ENCODE measurements around the gene TMSB4X. TPM values are rescaled to one million over a fixed set of nuclear protein-coding genes. Genes with fewer than 3 reads are reported as not detected.

TMSB4X gene
- 2,237 to 2,800 TPM (median 2,500 TPM) in 3 replicates for polyA plus RNA-seq
- polyA plus RNA-seq (2011; ENCODE audit: low read depth) = 4,864 TPM
- polyA plus RNA-seq (2011; cell fraction: cytosol; rRNA removed) = 1,912 and 3,162 TPM in 2 replicates
- 520 and 614 TPM in 2 replicates for polyA plus RNA-seq (2011; cell fraction: nucleus; rRNA removed)
- polyA plus RNA-seq (2012; ENCODE audit: low replicate concordance) = 3,005 and 4,221 TPM in 2 replicates
- polyA minus RNA-seq = 245 to 1,139 TPM (median 824 TPM) in 3 replicates
- 853 TPM for polyA minus RNA-seq (2011; cell fraction: cytosol; rRNA and poly(A)+ RNA removed)
- 210 and 359 TPM in 2 replicates for polyA minus RNA-seq (2011; cell fraction: nucleus; rRNA and poly(A)+ RNA removed)

DNA sequence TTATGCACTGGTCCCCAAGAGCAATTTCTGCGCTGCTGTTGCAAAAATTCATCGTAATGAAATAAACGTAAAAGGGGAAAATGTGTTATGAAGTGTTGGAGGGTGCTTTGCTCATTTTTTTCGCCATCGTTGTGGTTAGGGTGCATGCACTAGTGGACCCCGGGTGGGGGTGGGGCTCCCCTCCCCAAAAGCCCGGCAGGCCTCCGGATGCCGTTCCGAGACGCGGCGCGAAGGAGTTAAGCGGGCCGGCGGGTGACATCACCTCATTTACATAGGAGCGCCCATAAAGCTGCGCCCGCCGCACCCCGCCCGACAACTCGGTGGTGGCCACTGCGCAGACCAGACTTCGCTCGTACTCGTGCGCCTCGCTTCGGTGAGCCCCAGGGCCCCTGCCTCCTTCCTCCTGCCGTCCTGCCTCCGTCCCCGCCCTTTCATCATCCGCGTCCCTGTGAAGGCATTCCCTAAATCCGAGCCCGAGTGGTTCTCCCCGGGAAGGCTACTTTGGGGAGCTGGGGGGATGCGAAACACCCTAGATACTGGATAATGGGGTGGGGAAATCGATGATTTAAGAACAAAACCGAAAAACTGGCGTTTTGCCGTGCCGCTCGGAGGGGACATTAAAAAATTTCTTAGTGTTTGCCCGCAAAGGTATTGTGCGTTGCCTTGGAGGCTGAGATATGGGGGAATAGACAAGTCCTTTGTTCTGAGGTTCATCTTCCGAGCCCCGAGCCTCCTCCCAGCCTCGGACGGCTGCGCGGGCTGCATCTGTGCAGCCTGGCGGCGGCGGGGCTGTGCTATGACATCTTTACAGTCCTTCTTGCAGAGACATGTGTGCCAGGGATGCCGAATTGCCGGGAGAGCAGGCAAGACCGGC, at the start of gene TMSB4X:
TMSB4X (plus strand) TSS at position 315 of the 874 bp plus-strand sequence.
- Histone ChIP-seq H3K27ac (ENCODE audit: control insufficient read depth, insufficient read depth, low read length) (peak within 1 kb of the TSS; percentile 91), H3K27me3 (ENCODE audit: control insufficient read depth, extremely low read depth, insufficient read depth, low read length) (no peaks in the 10 kb centered on the region), H3K4me3 (ENCODE audit: control insufficient read depth in 2 of 3, extremely low read depth in 1 of 3, insufficient read depth in 2 of 3, low read depth in 1 of 3, low read length in 3 of 3) (peak within 1 kb of the TSS; percentile 82 to 88 (median 84)), H3K9me1 (ENCODE audit: control insufficient read depth, extremely low read depth, insufficient read depth, low read length) (no peaks in the 10 kb centered on the region), H3K4me1 (ENCODE audit: control insufficient read depth, extremely low read depth, insufficient read depth, low read length) (peaks cover 10% of the 10 kb centered on the region), H3K79me2 (ENCODE audit: control insufficient read depth, insufficient read depth, low read length) (peaks cover 12% of the 10 kb centered on the region), H4K20me1 (ENCODE audit: control insufficient read depth, extremely low read depth, insufficient read depth, low read length) (no peaks in the 10 kb centered on the region), H3K9me3 (ENCODE audit: control insufficient read depth, low read depth, low read length) (peaks cover 2% of the 10 kb centered on the region), H3K36me3 (ENCODE audit: control insufficient read depth in 2 of 2, extremely low read depth in 1 of 2, insufficient read depth in 2 of 2, low read length in 2 of 2) (no peaks in the 10 kb centered on the region), H2AFZ (ENCODE audit: control insufficient read depth, low read length) (peak within 1 kb of the TSS; percentile 33), H3K9ac (ENCODE audit: control insufficient read depth, extremely low read depth, insufficient read depth, low read length) (peak within 1 kb of the TSS; percentile 94), H3K4me2 (ENCODE audit: control insufficient read depth, extremely low read depth, insufficient read depth, low read depth, low read length) (peak within 1 kb of the TSS; percentile 78)
- DNase-seq (ENCODE audit: low read depth, low spot score) (no peak), FAIRE-seq (no peak)
- dilution Hi-C loops (cut with MboI; ENCODE audit: extremely low pct_ligation_motif_present, low sequenced_read_pairs) = no loop called here
- no peak for TF ChIP-seq EZH2 (IDR thresholded peaks at IDR 0.05; ENCODE audit: low read length)
- TF ChIP-seq, protein P1, sequence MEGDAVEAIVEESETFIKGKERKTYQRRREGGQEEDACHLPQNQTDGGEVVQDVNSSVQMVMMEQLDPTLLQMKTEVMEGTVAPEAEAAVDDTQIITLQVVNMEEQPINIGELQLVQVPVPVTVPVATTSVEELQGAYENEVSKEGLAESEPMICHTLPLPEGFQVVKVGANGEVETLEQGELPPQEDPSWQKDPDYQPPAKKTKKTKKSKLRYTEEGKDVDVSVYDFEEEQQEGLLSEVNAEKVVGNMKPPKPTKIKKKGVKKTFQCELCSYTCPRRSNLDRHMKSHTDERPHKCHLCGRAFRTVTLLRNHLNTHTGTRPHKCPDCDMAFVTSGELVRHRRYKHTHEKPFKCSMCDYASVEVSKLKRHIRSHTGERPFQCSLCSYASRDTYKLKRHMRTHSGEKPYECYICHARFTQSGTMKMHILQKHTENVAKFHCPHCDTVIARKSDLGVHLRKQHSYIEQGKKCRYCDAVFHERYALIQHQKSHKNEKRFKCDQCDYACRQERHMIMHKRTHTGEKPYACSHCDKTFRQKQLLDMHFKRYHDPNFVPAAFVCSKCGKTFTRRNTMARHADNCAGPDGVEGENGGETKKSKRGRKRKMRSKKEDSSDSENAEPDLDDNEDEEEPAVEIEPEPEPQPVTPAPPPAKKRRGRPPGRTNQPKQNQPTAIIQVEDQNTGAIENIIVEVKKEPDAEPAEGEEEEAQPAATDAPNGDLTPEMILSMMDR (optimal IDR thresholded peaks at IDR 0.05 in 1 of 3, IDR thresholded peaks at IDR 0.05 in 1 of 3, conservative IDR thresholded peaks at IDR 0.05 in 1 of 3; ENCODE audit: extremely low read depth in 1 of 3, insufficient read depth in 2 of 3, low read length in 3 of 3) = no peak

DNA sequence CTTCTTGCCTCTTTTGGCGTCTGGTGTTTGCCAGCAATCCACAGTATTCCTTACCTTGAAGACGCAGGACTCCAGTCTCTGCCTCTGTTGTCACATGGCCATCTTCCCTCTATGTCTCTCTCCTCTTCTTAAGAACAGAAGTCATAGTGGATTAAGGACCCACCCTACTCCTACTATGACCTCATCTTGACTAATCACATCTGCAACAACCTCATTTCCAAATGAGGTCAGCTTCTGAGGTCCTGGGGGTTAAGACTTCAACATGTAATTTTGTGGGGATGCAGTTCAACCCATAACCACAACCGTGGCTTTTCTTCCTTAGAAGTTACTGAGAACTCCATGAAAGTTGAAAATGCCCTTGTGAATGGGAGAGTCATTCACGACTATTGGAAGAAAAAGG, 45.2 kb upstream of the TMSB4X start:
- H3K9me3 ChIP-seq (ENCODE audit: control insufficient read depth, low read depth, low read length) = no peaks in the 10 kb centered on the region
- FAIRE-seq = no peak
- H3K4me2 ChIP-seq (ENCODE audit: control insufficient read depth, extremely low read depth, insufficient read depth, low read depth, low read length) = no peak overlapping the region
- H3K79me2 ChIP-seq (ENCODE audit: control insufficient read depth, insufficient read depth, low read length) = no peaks in the 10 kb centered on the region
- no peak overlapping the region for H3K4me3 ChIP-seq (ENCODE audit: control insufficient read depth in 2 of 3, extremely low read depth in 1 of 3, insufficient read depth in 2 of 3, low read depth in 1 of 3, low read length in 3 of 3)
- no peaks in the 10 kb centered on the region for H3K27me3 ChIP-seq (ENCODE audit: control insufficient read depth, extremely low read depth, insufficient read depth, low read length)
- no peak overlapping the region for H3K27ac ChIP-seq (ENCODE audit: control insufficient read depth, insufficient read depth, low read length)
- TF ChIP-seq, protein P1 (optimal IDR thresholded peaks at IDR 0.05 in 1 of 3, IDR thresholded peaks at IDR 0.05 in 1 of 3, conservative IDR thresholded peaks at IDR 0.05 in 1 of 3; ENCODE audit: extremely low read depth in 1 of 3, insufficient read depth in 2 of 3, low read length in 3 of 3) = no peak
- no peak for TF ChIP-seq EZH2 (IDR thresholded peaks at IDR 0.05; ENCODE audit: low read length)
- H3K4me1 ChIP-seq (ENCODE audit: control insufficient read depth, extremely low read depth, insufficient read depth, low read length) = no peaks in the 10 kb centered on the region
- no peaks in the 10 kb centered on the region for H4K20me1 ChIP-seq (ENCODE audit: control insufficient read depth, extremely low read depth, insufficient read depth, low read length)
- dilution Hi-C loops (cut with MboI; ENCODE audit: extremely low pct_ligation_motif_present, low sequenced_read_pairs) = no loop called here
- H3K36me3 ChIP-seq (ENCODE audit: control insufficient read depth in 2 of 2, extremely low read depth in 1 of 2, insufficient read depth in 2 of 2, low read length in 2 of 2) = no peaks in the 10 kb centered on the region
- H3K9ac ChIP-seq (ENCODE audit: control insufficient read depth, extremely low read depth, insufficient read depth, low read length) = no peak overlapping the region
- H2AFZ ChIP-seq (ENCODE audit: control insufficient read depth, low read length) = no peak overlapping the region
- H3K9me1 ChIP-seq (ENCODE audit: control insufficient read depth, extremely low read depth, insufficient read depth, low read length) = no peaks in the 10 kb centered on the region
- DNase-seq (ENCODE audit: low read depth, low spot score) = no peak
